Suprapubic skin (tissue), 3 donors: Measurements from ENCODE around the gene GGTLC1.
"Not testable (repeated sequence)": the region's sequence is repeated elsewhere in the genome, so short reads cannot be mapped to it uniquely, and the experiment has no call there.

ENCODE experiments used
- CTCF ChIP-seq, 2 donors: fragments of 200-600 bp in 1 of 2; fragments of 450-650 bp in 1 of 2; sonication (generic) in 1 of 2; IDR thresholded peaks; one replicate each; pipeline ENCODE4 v1.5.1; 2016 to 2019; ENCODE audit warnings: antibody characterized with exemption in 2 of 2, mild to moderate bottlenecking in 1 of 2, moderate library complexity in 1 of 2
- EP300 ChIP-seq: sonication (generic); formaldehyde crosslinking; IDR thresholded peaks from one replicate; pipeline ENCODE4 v1.6.1; 2017; ENCODE audit warnings: antibody characterized with exemption
- POLR2A ChIP-seq, 2 donors: fragments of 450-650 bp; IDR thresholded peaks; one replicate each; pipeline ENCODE4 v1.6.1; 2017; ENCODE audit warnings: antibody characterized with exemption in 2 of 2, mild to moderate bottlenecking in 2 of 2, moderate library complexity in 2 of 2

- not testable (repeated sequence) for TF ChIP-seq CTCF (IDR thresholded peaks at IDR 0.05); EP300; POLR2A (IDR thresholded peaks at IDR 0.05)
Measured at GRCh38 chr20:23994001-23994633, 5.5 kb upstream of the GGTLC1 start.
